DLD1 (cell line): Measurements from ENCODE around the gene NACC2.

Experiments
- in situ Hi-C: cut with HindIII; loops from 2 replicates; pipeline ENCODE4 v1.10.0; 2017; ENCODE audit warnings: low sequenced_read_pairs

The NACC2 gene

GRCh38 chr9:136059321-136059791, 35.7 kb downstream of the NACC2 start:
- in situ Hi-C loops = loop anchor here (5.0 kb wide), 1 partner anchor 53 kb away; no protein-coding TSS in a partner anchor

GRCh38 chr9:136058801-136059302, 36.2 kb downstream of the NACC2 start:
- in situ Hi-C loops = loop anchor here (5.0 kb wide), 1 partner anchor 53 kb away; no protein-coding TSS in a partner anchor

GRCh38 chr9:136058084-136058483, 37.0 kb downstream of the NACC2 start:
- in situ Hi-C loops = loop anchor here (5.0 kb wide), 1 partner anchor 54 kb away; no protein-coding TSS in a partner anchor

GRCh38 chr9:136057236-136058081, 37.6 kb downstream of the NACC2 start:
- in situ Hi-C loops = loop anchor here (5.0 kb wide), 1 partner anchor 55 kb away; no protein-coding TSS in a partner anchor

- in situ Hi-C loops = loop anchor here (5.0 kb wide), 1 partner anchor 56 kb away; no protein-coding TSS in a partner anchor
These were observed 38.4 kb downstream of the NACC2 start for GRCh38 chr9:136056546-136057235.

- in situ Hi-C loops = loop anchor here (5.0 kb wide), 1 partner anchor 56 kb away; no protein-coding TSS in a partner anchor
These were observed 39.2 kb downstream of the NACC2 start for GRCh38 chr9:136055715-136056545.

GRCh38 chr9:136054798-136055714, 40.0 kb downstream of the NACC2 start:
- in situ Hi-C loops = loop anchor here (5.0 kb wide), 1 partner anchor 57 kb away; no protein-coding TSS in a partner anchor

- in situ Hi-C loops = no loop called here
These were observed 40.9 kb downstream of the NACC2 start for GRCh38 chr9:136054146-136054545.

- in situ Hi-C loops = no loop called here
These were observed 41.3 kb downstream of the NACC2 start for GRCh38 chr9:136053757-136054142.

- in situ Hi-C loops = no loop called here
These were observed 41.9 kb downstream of the NACC2 start for GRCh38 chr9:136052991-136053756.

GRCh38 chr9:136052472-136052880, 42.6 kb downstream of the NACC2 start:
- in situ Hi-C loops = no loop called here

GRCh38 chr9:136051837-136052471, 43.1 kb downstream of the NACC2 start:
- in situ Hi-C loops = no loop called here

- in situ Hi-C loops = no loop called here
These were observed 43.6 kb downstream of the NACC2 start for GRCh38 chr9:136051453-136051836.

- in situ Hi-C loops = no loop called here
These were observed 44.2 kb downstream of the NACC2 start for GRCh38 chr9:136050701-136051452.

GRCh38 chr9:136050266-136050700, 44.8 kb downstream of the NACC2 start:
- in situ Hi-C loops = no loop called here

- in situ Hi-C loops = no loop called here
These were observed 45.4 kb downstream of the NACC2 start for GRCh38 chr9:136049491-136050265.
